Epithelial cell of alveolus of lung (primary cell): ENCODE data around the gene MRGPRE. TPM values are rescaled to one million over a fixed set of nuclear protein-coding genes. Genes with fewer than 3 reads are reported as not detected.

Experiments used
- total RNA-seq: library from RNA; depleted of rRNA; stranded (reverse); fragments of >200 nt; gene quantifications from 2 replicates; pipeline ENCODE4 v1.2.1, GENCODE V29; 2015

MRGPRE gene
- not detected in 2 replicates for total RNA-seq

GRCh38 chr11:3231851-3232744 lies at the start of gene MRGPRE:
MRGPRE (minus strand) TSS chr11:3232417; CDS start chr11:3228799, 3,618 bp downstream.

GRCh38 chr11:3218483-3219280 lies 13.5 kb downstream of the MRGPRE start, which contains the start of gene MRGPRG:
MRGPRG (minus strand) TSS chr11:3218813; CDS start chr11:3218813, 0 bp downstream.

Other genes with a start within 250 kb of the MRGPRE start
- gene NAP1L4, start 240.1 kb downstream of the MRGPRE start, total RNA-seq, result 63.2 and 69.2 TPM in 2 replicates
- 48.4 and 75.0 TPM in 2 replicates for gene CARS1, start 175.0 kb downstream of the MRGPRE start, total RNA-seq
- 37.8 and 57.9 TPM in 2 replicates for gene OSBPL5, start 67.1 kb downstream of the MRGPRE start, total RNA-seq
- not detected in 2 replicates for gene MRGPRG, start 13.6 kb downstream of the MRGPRE start, total RNA-seq
- 9.2 and 14.9 TPM in 2 replicates for gene ZNF195, start 146.7 kb upstream of the MRGPRE start, total RNA-seq